Brain microvascular endothelial cell (primary cell): ENCODE measurements around the gene ITPR2.
A peak's percentile ranks its signal among the peaks of the same experiment; 100 is the strongest.
"Not testable (repeated sequence)": the region's sequence is repeated elsewhere in the genome, so short reads cannot be mapped to it uniquely, and the experiment has no call there.

ENCODE experiments used
- DNase-seq: peaks from one replicate; pipeline ENCODE4 v3.0.0-alpha.2; 2020
- H3K27ac ChIP-seq: fragments of 250-450 bp; sonication (Bioruptor Pico); 2 replicates; pipeline ENCODE4 v1.5.1; 2020; ENCODE audit warnings: mild to moderate bottlenecking, moderate library complexity
- H3K27me3 ChIP-seq: fragments of 250-450 bp; sonication (Bioruptor Pico); replicated peaks from 2 replicates; pipeline ENCODE4 v1.5.1; 2020; ENCODE audit warnings: mild to moderate bottlenecking
- H3K36me3 ChIP-seq: fragments of 250-450 bp; sonication (Bioruptor Pico); replicated peaks from 2 replicates; pipeline ENCODE4 v1.5.1; 2020; ENCODE audit warnings: mild to moderate bottlenecking
- H3K4me3 ChIP-seq: 2 replicates; pipeline ENCODE4 v1.5.1; 2011; ENCODE audit warnings: low read depth, mild to moderate bottlenecking, control low read depth, low read length, moderate library complexity
- in situ Hi-C: cut with HindIII; loops from 2 replicates; pipeline ENCODE4 v1.10.0; 2017; ENCODE audit warnings: low sequenced_read_pairs, low pct_ligation_motif_present
- TF ChIP-seq, protein P1 (sequence below): IDR thresholded peaks from 2 replicates; pipeline ENCODE4 v1.5.1; 2011; ENCODE audit warnings: low read depth, mild to moderate bottlenecking, moderate library complexity, low read length, control low read depth, inconsistent platforms; ENCODE audit errors: missing control alignments

The ITPR2 gene

DNA sequence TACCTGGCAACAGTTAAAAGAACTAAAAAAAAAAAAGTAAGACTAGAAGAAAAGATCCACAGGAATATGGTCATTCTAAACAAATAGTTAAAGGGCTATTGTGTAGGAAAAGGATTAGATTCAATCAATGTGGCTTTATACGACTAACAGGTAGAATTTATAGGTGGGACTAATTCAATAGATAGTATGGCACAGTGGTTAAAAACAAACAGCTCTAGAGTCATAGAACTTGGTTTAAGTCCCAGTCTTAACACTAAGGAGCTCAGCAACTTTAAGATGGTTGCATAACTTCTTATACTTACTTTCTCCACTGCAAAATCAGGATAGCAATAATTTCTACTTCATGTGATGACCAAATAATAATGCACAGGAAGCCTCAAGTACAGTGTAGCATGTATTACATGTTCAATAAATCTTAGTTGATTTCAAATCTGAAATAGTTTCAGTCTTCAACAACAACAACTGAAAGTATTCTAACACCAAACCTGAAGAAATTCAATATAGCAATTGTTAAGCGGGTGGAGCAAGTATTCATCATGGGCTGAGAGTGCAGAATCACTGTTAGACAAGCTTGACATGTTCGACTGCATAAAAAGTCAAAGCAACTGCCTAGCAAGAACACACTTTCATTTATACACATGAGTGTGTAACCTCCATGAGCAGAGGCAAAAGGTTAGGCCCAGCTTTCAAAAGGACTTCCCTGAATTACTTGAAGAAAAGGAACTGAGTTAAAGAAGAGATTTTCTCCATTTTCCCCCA, 50.4 kb downstream of the ITPR2 start:
- H3K27ac ChIP-seq: no peak overlapping the region
- H3K27me3 ChIP-seq: no peaks in the 10 kb centered on the region
- H3K4me3 ChIP-seq: no peak overlapping the region
- no peaks in the 10 kb centered on the region for H3K36me3 ChIP-seq
- no peak for DNase-seq
- in situ Hi-C loops: no loop called here
- TF ChIP-seq, protein P1, sequence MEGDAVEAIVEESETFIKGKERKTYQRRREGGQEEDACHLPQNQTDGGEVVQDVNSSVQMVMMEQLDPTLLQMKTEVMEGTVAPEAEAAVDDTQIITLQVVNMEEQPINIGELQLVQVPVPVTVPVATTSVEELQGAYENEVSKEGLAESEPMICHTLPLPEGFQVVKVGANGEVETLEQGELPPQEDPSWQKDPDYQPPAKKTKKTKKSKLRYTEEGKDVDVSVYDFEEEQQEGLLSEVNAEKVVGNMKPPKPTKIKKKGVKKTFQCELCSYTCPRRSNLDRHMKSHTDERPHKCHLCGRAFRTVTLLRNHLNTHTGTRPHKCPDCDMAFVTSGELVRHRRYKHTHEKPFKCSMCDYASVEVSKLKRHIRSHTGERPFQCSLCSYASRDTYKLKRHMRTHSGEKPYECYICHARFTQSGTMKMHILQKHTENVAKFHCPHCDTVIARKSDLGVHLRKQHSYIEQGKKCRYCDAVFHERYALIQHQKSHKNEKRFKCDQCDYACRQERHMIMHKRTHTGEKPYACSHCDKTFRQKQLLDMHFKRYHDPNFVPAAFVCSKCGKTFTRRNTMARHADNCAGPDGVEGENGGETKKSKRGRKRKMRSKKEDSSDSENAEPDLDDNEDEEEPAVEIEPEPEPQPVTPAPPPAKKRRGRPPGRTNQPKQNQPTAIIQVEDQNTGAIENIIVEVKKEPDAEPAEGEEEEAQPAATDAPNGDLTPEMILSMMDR: no peak

DNA sequence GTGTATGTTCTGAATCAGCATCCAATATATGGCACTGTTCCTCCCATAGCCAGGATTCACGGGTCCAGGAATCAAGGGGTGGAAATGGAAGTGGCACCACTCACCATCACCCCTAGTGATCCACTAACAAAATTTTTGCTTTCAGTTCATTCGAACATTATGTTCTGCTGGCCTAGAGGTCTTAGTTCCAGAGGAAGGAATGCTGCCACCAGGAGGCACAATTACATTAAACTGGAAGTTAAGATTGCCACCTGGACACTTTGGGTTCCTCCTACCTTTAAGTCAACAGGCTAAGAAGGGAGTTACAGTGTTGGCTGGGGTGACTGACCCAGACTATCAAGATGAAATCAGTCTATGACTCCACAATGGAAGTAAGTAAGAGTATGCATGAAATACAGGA, 52.3 kb downstream of the ITPR2 start:
- H3K27me3 ChIP-seq, H3K27ac ChIP-seq, H3K4me3 ChIP-seq, in situ Hi-C loops, H3K36me3 ChIP-seq, DNase-seq: not testable (repeated sequence)

DNA sequence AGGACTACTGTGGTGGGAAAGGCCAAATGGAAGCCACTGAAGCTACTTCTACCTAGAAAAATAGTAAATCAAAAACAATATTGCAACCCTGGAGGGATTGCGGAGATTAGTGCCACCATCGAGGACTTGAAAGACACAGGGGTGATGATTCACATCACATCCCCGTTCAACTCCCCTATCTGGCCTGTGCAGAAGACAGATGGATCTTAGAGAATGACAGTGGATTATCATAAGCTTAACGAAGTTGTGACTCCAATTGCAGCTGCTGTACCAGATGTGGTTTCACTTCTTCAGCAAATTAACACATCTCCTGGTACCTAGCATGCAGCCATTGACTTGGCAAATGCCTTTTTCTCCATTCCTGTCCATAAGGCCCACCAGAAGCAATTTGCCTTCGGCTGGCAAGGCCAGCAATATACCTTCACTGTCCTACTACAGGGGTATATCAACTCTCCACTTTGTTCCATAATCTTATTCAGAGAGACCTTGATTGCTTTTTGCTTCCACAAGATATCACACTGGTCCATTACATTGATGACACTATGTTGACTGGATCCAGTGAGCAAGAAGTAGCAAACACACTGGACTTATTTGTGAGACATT, 54.7 kb downstream of the ITPR2 start:
- in situ Hi-C loops, H3K27me3 ChIP-seq, H3K4me3 ChIP-seq, H3K27ac ChIP-seq, H3K36me3 ChIP-seq, DNase-seq: not testable (repeated sequence)

DNA sequence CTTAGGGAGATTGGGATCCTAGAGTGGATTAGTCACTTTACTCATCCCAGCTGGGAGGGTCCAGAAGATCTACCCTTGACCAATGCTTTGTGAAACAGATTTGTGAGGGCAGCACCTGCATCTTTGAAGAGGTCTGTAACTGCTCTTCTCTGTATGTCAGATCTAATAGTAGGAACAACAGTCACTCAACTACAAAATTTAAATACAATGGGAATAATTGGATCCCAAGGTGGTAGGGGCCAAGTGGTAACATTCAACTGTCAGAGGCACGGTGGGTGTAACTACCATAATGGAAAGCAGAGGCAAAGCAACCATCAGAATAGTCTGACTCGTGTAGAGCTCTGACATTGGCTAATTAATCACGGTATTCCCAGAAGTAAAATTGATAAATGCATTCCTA, 55.8 kb downstream of the ITPR2 start:
- no peak for DNase-seq
- in situ Hi-C loops: no loop called here
- Histone ChIP-seq H3K4me3 (no peak overlapping the region), H3K36me3 (no peaks in the 10 kb centered on the region), H3K27ac (no peak overlapping the region), H3K27me3 (no peaks in the 10 kb centered on the region)
- TF ChIP-seq, protein P1: no peak

DNA sequence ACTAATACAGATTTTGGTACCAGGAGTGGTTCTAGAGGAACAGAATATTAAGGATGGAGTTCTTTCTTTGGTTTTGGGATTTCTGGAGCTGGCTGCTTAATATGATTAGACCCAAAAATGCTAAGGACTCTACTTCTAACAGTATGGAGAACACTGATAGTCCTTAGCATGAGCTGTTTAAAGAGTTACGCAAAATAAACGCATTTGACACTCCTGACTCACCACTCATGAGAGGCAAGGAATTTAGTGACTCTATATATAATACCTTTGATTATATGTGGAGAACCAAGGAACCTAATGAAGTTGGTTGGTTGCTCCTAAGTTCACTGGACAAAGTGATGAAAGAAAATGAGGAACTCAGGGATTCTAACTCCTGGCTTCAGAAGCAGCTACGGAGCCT, 57.0 kb downstream of the ITPR2 start:
- H3K36me3 ChIP-seq, H3K27me3 ChIP-seq, H3K27ac ChIP-seq, H3K4me3 ChIP-seq, in situ Hi-C loops: not testable (repeated sequence)
- peak; percentile 8 for DNase-seq

DNA sequence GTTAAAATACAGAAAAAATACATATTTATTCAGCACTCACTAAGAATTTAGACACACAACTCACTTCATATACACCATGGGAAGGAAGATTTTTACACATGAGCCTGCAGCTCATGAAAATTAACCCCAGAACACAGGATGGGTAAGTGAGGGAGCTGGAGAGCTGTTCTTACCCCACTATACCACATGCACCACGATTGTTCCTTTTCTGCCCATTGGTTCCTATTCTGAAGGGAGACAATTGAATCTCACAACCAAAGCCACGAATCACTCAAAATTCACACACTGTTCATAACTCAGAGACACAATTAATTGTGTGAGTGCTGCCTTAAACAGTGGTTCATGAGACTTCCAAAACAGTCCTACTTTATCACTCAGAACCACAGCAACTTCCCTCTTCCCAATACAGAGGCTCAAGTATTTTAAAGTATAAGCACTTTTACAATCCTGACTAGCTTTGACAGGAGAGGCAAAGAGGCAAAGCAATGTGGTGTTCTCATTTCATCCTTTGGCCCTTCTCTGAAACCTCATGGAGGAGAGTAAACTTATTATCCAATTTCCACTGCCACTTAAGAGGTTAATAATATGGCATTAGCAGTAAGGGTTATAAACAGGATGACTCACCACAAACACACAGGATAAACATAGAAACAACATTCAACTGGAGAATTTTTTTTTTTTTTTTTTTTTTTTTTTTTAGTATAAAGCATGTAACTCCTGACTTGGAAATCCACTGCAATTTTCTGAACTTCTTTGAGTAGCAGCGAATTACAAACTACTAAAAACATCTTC, 59.5 kb downstream of the ITPR2 start:
- in situ Hi-C loops: no loop called here
- Histone ChIP-seq H3K36me3 (no peaks in the 10 kb centered on the region), H3K4me3 (no peak overlapping the region), H3K27me3 (no peaks in the 10 kb centered on the region), H3K27ac (no peak overlapping the region)
- DNase-seq: no peak
- TF ChIP-seq, protein P1: no peak

DNA sequence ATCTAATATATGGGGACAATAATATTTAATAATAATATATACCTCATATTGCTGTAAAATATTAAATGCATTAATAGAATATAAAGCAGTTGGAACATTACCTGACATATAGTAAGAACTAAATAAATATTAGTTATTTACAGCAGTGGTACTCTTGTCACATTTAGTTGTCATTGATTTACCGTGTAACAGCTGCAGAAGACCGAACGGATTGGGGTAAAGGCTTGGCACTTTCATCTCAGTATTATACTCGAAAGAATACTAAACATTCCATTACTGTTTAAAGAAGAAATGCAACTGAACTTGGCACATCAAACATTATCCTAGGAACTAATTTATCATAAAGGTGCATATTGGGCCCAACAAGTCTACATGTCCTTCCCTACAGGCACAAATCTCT, 61.1 kb downstream of the ITPR2 start:
- no peak overlapping the region for H3K27ac ChIP-seq
- TF ChIP-seq, protein P1: no peak
- H3K27me3 ChIP-seq: no peaks in the 10 kb centered on the region
- no peak overlapping the region for H3K4me3 ChIP-seq
- DNase-seq: no peak
- no peaks in the 10 kb centered on the region for H3K36me3 ChIP-seq
- in situ Hi-C loops: no loop called here
